Measurements from ENCODE around the gene SH2D7.
A peak's percentile ranks its signal among the peaks of the same experiment; 100 is the strongest.

SH2D7 gene

GRCh38 chr15:78079298-78080087 is 12.9 kb upstream of the SH2D7 start:
- no peak for DNase-seq

GRCh38 chr15:78080088-78080460 is 12.3 kb upstream of the SH2D7 start:
- DNase-seq, result no peak

- no peak for DNase-seq
Observed at GRCh38 chr15:78082106-78082742, 10.1 kb upstream of the SH2D7 start.

GRCh38 chr15:78082743-78083110 is 9.6 kb upstream of the SH2D7 start:
- DNase-seq, result no peak

GRCh38 chr15:78083186-78083585 is 9.2 kb upstream of the SH2D7 start:
- no peak for DNase-seq

GRCh38 chr15:78083687-78084448 is 8.5 kb upstream of the SH2D7 start:
- DNase-seq, result no peak

- no peak for DNase-seq
Observed at GRCh38 chr15:78084449-78084750, 8.0 kb upstream of the SH2D7 start.

GRCh38 chr15:78085928-78086327 is 6.4 kb upstream of the SH2D7 start:
- no peak for DNase-seq

- no peak for DNase-seq
Observed at GRCh38 chr15:78087951-78088772, 4.2 kb upstream of the SH2D7 start.

GRCh38 chr15:78088773-78089080 is 3.6 kb upstream of the SH2D7 start:
- DNase-seq, result no peak

GRCh38 chr15:78090422-78091063 is 1.8 kb upstream of the SH2D7 start:
- DNase-seq, result no peak

- DNase-seq, result peak; percentile 61
Observed at GRCh38 chr15:78093242-78094020, 1.1 kb downstream of the SH2D7 start.

GRCh38 chr15:78097667-78098066 is 5.3 kb downstream of the SH2D7 start:
- DNase-seq, result no peak

GRCh38 chr15:78098131-78098755 is 5.9 kb downstream of the SH2D7 start:
- DNase-seq, result no peak

- no peak for DNase-seq
Observed at GRCh38 chr15:78100886-78101285, 8.5 kb downstream of the SH2D7 start.

- DNase-seq, result peak; percentile 17
Observed at GRCh38 chr15:78101423-78102105, 9.2 kb downstream of the SH2D7 start.

- DNase-seq, result no peak
Observed at GRCh38 chr15:78102211-78102610, 9.8 kb downstream of the SH2D7 start.

GRCh38 chr15:78102741-78103140 is 10.4 kb downstream of the SH2D7 start:
- peak; percentile 12 for DNase-seq

- no peak for DNase-seq
Observed at GRCh38 chr15:78103406-78104118, 11.2 kb downstream of the SH2D7 start.

GRCh38 chr15:78104119-78104479 is 11.7 kb downstream of the SH2D7 start:
- peak; percentile 32 for DNase-seq

All from femur (tissue), 1 donor.